Ureter (tissue), 1 donor: Measurements from ENCODE around the gene SIK3. TPM values are rescaled to one million over a fixed set of nuclear protein-coding genes. Genes with fewer than 3 reads are reported as not detected.

Experiments
- DNase-seq: peaks from one replicate; pipeline ENCODE4 v3.0.0-alpha.2; 2020; ENCODE audit warnings: low spot score
- total RNA-seq: library from RNA; stranded (reverse); gene quantifications from one replicate; pipeline ENCODE4 v1.2.4, GENCODE V29; 2023
- donor health status: DM: yes; HTN: yes; CAD: no.

SIK3 gene
- total RNA-seq, 1 donor from 2014 or later: 56.5 TPM

- no peak for DNase-seq
These were observed 127.5 kb downstream of the SIK3 start for GRCh38 chr11:116970485-116971292.

DNA sequence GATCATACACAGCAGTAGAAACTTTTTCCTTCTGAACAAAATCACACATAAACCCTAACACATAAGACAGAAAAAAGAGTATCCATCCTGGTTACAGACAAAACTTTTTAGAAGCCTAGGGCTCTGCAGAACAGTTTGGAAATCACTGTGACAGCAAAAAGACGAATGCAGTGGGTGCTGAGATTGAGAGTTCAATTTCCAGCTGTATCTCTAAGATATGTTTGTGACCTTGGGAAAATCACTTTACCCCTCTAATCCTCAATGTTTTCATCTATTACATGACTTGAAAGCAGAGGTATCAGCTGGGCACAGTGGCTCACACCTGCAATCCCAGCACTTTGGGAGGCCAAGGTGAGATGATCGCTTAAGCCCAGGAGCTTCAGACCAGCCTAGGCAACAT lies 128.5 kb downstream of the SIK3 start:
- no peak for DNase-seq

DNA sequence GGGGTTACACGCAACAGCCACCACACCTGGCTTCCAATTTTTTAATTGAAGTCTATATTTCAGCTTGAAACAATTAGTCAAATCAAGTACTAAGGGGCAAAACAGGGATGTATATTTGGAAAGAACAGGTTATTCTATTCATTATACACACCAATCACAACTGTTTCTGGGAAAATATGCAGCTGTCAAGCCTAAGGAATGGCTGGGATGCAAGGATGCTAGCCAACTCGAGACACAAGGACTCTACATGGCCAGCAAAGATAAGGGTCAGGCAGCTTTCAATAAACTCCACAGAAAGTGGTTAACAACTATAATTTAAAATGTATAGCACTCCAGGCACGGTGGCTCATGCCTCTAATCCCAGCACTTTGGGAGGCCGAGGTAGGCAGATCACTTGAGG lies 134.0 kb downstream of the SIK3 start:
- no peak for DNase-seq

DNA sequence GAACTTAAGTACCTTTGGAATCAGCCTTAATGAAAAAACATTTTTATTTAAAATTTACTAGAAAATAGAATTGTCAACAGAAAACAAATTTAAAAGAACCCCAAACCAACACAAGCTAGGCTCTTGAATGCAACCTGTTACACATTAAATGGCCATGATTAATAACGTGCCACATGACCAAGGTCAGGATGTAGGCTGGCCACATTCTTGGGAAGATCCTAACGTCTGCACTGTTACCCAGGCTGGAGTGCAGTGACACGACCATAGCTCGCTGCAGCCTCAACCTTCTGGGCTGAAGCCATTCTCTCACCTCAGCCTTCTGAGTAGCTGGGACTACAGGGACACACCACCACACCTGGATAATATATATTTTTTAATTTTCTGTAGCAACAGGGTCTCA lies 134.4 kb downstream of the SIK3 start:
- DNase-seq: no peak

DNA sequence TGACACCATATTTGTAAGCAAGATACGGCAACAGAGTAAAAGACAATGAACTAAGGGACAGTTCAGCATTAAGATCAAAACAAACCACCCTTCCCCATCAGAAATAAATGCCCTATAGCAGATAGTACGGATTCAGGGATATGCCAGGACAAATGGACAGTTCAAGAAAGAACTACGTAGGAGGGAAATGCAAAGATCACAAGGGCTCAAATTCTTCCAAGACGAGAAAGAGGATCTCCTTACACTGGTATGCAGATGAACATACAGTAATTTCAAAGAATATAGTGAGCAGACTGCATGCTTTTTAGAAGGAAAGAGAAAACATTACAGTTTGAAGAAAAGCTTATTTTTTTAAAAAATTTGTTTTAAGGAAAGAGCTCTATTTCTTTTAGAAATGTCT lies 136.1 kb downstream of the SIK3 start:
- DNase-seq: no peak

- DNase-seq: no peak
These were observed 137.3 kb downstream of the SIK3 start for GRCh38 chr11:116960930-116961329.

GRCh38 chr11:116958246-116958645 lies 140.0 kb downstream of the SIK3 start:
- no peak for DNase-seq

DNA sequence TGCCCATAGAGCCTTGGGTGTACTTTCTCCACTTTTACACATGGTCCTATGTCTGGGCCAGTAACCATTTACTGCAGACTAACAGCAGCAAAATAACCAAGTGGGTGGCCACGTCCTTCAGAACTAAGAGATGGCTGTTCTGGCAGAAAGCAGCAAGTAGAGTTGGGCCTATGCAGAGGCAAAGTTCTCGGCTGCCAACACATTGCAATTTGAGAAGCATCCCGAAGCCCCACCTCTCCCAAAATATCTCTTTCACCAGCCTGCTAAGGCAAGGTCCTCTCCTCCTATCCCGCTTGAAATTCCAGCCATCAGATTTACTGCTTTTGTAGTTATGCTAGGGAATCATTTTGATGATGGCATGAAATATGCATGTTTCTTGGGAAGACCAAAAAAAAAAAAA lies 142.3 kb downstream of the SIK3 start:
- DNase-seq: no peak

- no peak for DNase-seq
These were observed 142.7 kb downstream of the SIK3 start for GRCh38 chr11:116955548-116955947.

GRCh38 chr11:116953530-116954285 lies 144.5 kb downstream of the SIK3 start:
- DNase-seq: no peak

DNA sequence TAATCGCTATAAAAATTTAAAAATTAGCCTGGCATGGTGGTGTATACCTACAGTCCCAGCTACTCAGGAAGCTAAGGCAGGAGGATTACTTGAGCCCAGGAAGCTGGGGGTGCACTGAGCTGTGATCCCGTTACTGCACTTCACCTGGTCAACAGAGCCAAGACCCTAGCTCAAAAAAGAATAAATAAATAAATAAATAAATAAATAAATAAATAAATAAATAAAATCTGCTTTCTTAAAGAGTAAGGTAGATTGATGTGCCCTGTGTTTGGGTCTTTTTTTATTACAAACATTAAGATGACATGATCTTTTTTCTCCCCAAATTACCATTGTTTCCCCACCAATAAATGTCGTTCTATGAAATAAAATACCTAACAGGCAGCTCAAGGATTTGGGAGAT lies 146.5 kb downstream of the SIK3 start:
- no peak for DNase-seq

DNA sequence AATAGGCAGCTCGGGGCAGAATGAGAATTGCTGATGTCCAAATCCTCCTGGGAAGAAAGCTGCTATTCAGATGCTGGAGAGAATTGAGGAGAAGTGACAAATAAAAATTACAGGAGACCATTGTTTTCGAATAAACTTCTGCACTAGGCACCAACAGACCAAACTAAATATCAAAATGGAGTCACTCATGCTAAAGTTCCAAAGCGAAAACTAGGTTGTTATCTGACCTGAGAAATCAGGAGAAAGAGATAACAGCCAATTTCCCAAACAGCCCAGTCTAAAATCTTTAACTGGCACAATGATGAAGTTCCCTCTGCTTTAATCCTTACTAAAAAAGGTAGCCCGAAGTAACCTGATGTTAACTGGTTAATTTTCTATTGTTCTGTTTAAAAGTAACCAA lies 148.0 kb downstream of the SIK3 start:
- no peak for DNase-seq

GRCh38 chr11:116948391-116948790 lies 149.8 kb downstream of the SIK3 start:
- DNase-seq: no peak

DNA sequence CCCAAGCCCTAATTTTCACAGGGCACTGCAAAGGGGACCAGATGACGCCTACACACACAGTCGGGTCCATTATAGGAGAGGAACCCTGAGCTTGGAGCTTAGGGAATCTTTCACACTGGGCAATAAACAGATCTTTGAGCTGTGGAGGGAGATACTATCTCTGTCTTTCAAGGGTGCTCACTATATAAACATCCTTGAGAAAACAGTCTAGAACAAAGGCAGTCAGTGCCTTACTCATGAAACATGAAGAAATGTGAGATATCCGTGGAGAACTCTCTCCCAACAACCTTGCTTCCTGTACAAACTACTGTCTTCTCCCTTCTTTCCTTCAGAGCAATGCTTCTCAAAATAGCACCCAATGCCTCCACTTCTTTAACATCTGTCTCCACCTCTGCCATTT lies 151.8 kb downstream of the SIK3 start:
- DNase-seq: no peak

- no peak for DNase-seq
These were observed 158.7 kb downstream of the SIK3 start for GRCh38 chr11:116939499-116939898.

DNA sequence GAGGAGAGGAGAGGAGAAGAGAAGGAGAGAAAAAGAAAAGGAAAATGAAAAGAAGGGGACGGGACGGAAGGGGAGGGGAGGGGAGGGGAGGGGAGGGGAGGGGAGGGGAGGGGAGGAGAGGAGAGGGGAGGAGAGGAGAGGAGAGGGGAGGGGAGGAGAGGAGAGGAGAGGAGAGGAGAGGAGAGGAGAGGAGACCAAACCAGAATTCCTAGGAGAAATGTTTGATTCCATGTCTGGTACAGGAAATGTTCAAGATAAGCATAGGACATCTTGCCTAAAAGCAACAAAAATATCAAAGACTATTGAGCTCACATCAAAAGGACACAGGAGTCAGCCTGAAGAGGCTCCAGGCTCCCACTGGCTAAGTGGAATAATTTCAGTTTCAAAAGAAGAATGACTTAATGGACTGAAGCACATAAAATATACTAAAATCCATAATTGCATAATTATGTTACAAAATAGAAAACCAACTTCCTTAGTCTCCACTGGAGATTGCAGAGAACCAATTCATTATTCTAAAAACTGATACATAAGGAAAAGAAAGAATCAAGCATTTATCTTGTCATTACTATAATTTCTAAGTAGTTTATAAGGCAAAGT lies 159.7 kb downstream of the SIK3 start:
- no peak for DNase-seq

DNA sequence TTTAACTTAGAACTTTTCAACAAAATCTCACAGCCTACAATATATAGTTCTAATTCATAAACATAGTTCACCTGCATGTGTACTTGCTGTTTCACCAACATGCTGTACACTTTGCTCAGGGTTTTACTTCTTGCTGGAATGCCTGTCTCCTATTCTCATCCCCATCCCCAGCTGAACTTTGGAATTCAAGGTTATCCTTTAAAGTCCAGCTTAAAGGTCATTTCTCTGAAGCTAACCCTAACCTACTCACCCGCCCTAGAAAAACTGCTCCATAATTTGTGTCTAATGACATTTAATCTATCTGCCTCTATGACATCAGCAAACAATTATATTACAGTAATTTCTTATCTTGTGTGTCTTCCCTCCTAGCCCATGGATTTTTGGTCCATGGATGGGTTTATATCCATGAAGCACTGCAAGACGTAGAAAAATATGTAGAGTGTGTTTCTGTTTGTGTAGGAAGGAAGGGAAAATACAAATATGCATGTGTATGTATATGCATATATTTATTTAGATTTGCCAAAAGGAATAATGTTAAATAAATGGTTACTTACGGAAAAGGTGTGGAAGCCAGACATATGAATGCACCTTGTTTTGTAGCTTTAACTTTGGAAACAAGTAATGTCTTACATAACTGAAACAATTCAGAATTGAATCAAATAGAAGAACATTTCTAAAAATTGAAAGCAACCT lies 161.3 kb downstream of the SIK3 start:
- no peak for DNase-seq

DNA sequence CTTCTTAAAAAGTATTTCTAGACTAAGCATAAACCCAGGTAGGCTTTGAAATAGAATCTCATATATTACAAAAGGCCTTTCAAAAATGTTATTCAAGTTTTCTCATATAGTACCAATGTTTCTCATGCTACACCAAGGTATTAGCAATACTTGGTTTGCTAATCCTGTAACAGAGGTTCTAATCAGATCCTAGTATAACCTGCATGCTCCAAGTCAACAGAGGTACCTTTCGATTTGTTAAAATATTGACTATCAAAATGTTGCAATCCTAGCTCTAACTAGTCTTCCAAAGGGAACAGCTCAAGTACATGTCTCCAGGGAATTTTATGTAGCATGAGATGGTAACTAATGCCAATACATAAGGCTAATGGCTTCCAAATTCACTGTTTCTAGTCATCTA lies 162.7 kb downstream of the SIK3 start:
- no peak for DNase-seq

DNA sequence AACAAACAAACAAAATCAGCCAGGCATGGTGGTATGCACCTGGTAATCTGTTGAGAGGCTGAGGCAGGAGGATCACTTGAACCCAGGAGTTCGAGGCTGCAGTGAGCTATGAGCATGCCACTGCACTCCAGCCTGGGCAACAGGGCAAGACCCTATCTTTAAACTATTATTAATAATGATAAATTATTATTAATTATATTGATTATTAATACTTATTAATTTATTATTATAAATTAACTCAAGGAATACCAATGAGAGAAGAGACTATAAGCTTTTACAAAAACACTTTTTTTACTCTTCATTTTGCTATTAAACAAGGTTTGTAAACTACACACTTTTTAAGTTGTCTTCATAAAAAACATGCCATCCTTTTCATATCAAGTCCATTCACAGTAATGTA lies 163.1 kb downstream of the SIK3 start:
- DNase-seq: no peak

DNA sequence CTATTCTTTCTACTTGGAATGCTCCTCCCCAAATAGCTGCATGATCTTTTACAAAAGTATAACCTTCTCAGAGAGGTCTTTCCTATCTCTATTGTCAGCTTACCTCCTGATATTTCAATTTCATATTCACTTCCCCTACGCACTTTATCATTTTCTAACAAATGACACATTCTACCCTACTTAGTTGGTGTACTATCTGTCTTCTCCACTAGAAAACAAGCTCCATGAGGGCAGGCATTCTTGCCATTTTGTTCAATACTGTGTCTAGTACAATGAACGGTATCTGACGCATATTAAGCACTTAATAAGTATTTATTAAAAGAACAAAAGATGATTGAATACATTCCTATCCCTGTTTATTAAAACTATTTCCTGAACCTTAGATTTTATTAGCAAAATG lies 164.3 kb downstream of the SIK3 start:
- DNase-seq: no peak

- DNase-seq: no peak
These were observed 166.0 kb downstream of the SIK3 start for GRCh38 chr11:116932181-116932580.

DNA sequence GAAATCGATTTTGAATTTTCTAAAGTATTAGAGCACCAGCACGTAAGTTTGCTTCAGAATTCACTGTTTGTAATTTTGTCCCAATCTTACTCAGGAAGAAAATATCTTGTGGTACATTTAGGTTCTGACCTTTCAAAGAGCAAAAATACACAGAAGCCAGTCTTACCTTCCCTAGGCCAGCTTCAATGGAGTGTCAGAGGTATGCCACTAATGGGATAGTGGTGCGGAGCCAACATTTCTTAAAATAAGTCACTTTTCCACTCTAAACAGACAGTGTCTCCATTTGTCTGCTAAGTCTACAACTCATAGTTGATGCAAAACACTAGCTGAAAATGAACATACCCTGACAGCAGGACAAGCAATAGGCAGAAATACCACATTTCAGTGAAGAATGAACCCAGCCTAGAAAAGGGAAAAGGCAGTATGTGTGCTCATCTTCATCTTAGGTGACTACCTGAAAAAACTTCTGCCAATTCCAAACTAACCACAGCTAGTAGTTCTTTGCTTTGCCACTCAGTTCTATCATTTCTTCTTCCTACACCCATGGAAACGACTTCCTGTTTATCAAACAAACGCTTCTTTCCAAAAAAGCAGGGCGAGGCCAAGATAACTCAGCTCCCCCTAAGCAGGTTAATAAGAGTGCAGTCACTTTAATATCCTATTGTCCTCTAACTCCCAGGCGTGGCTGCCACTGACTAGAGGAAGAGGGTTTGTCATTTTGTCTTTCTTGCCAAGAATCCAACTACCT lies 166.8 kb downstream of the SIK3 start:
- no peak for DNase-seq
